Prostate gland (tissue), 2 donors: Measurements from ENCODE around the gene COL5A1. TPM values are rescaled to one million over a fixed set of nuclear protein-coding genes. Genes with fewer than 3 reads are reported as not detected.

Source experiments
- DNase-seq: peaks from one replicate; pipeline ENCODE4 v3.0.0-alpha.2; 2019; ENCODE audit warnings: low spot score
- H3K27ac ChIP-seq, 2 donors: fragments of 200-600 bp; sonication (generic); 2 replicates each; pipeline ENCODE4 v1.5.1; 2017 to 2019
- H3K27me3 ChIP-seq: fragments of 200-600 bp; sonication (generic); replicated peaks from 2 replicates; pipeline ENCODE4 v1.5.1; 2019; ENCODE audit not compliant: insufficient read depth
- H3K36me3 ChIP-seq, 2 donors: fragments of 200-600 bp; sonication (generic); 1 replicate in 1 of 2; 2 replicates in 1 of 2; pipeline versions ENCODE4 v1.5.1 to v1.8.1; 2017 to 2019
- H3K4me1 ChIP-seq: fragments of 200-600 bp; sonication (generic); replicated peaks from 2 replicates; pipeline ENCODE4 v1.5.1; 2019
- H3K4me3 ChIP-seq, 2 donors: fragments of 200-600 bp; sonication (generic); 2 replicates each; pipeline ENCODE4 v1.5.1; 2017 to 2019
- H3K9me3 ChIP-seq: fragments of 200-600 bp; sonication (generic); 2 replicates; pipeline ENCODE4 v1.5.1; 2017
- POLR2A ChIP-seq: fragments of 450-650 bp; IDR thresholded peaks from one replicate; pipeline ENCODE4 v1.6.1; 2016; ENCODE audit warnings: antibody characterized with exemption, mild to moderate bottlenecking
- POLR2AphosphoS5 ChIP-seq: sonication (generic); formaldehyde crosslinking; IDR thresholded peaks from one replicate; pipeline ENCODE4 v1.6.1; 2017; ENCODE audit warnings: antibody characterized with exemption
- WGBS: methylation state at CpG from one replicate; pipeline ENCODE4 v1.1.5; 2018; 5-methylcytosine and 5-hydroxymethylcytosine counted together
- intact Hi-C: fragments of 100-400 bp; cut with DNase I; formaldehyde crosslinking; loops from one replicate; pipeline ENCODE4 v1.14.2; 2022
- total RNA-seq, 2 donors: library from RNA; depleted of rRNA; stranded (reverse); fragments of >200 nt; gene quantifications; one replicate each; pipeline ENCODE4 v1.1.0, GENCODE V29; 2016
- TF ChIP-seq, protein P1 (sequence below), 4 experiments: fragments of 200-600 bp in 2 of 4; fragments of 450-650 bp in 2 of 4; sonication (generic) in 2 of 4; IDR thresholded peaks; 1 replicate in 3 of 4; 2 replicates in 1 of 4; pipeline ENCODE4 v1.5.1; 2016 to 2019; ENCODE audit warnings: antibody characterized with exemption in 4 of 4, mild to moderate bottlenecking in 2 of 4, moderate library complexity in 2 of 4

The COL5A1 gene
- total RNA-seq, 2 donors from 2014 or later, result 16.9 to 36.0 TPM

DNA sequence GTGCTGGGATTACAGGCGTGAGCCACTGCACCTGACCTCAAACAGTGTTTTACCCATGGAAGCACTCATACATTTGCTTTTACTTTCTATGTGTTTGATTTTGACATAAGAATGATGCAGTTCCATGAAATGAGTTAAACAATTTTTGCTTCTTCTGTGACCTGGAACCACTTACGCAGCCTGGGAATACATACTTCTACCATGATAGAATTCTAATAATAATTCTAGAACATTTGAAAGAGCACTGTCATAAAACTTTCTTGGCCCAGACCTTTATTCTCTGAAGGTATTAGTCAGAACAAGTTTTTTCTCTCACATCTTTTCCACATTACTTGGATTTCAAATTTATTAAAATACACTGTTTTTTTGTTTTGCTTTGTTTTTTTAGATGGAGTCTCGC lies 25.3 kb upstream of the COL5A1 start:
- H3K4me1 ChIP-seq, result no peaks in the 10 kb centered on the region
- H3K9me3 ChIP-seq, result no peaks in the 10 kb centered on the region
- no peak for DNase-seq
- intact Hi-C loops, result no loop called here
- H3K4me3 ChIP-seq, result no peak overlapping the region
- 74% methylated on average over 3 of the region's 3 CpGs for WGBS
- H3K27ac ChIP-seq, result no peak overlapping the region
- TF ChIP-seq POLR2AphosphoS5 (no peak), POLR2A (no peak)
- TF ChIP-seq, protein P1, sequence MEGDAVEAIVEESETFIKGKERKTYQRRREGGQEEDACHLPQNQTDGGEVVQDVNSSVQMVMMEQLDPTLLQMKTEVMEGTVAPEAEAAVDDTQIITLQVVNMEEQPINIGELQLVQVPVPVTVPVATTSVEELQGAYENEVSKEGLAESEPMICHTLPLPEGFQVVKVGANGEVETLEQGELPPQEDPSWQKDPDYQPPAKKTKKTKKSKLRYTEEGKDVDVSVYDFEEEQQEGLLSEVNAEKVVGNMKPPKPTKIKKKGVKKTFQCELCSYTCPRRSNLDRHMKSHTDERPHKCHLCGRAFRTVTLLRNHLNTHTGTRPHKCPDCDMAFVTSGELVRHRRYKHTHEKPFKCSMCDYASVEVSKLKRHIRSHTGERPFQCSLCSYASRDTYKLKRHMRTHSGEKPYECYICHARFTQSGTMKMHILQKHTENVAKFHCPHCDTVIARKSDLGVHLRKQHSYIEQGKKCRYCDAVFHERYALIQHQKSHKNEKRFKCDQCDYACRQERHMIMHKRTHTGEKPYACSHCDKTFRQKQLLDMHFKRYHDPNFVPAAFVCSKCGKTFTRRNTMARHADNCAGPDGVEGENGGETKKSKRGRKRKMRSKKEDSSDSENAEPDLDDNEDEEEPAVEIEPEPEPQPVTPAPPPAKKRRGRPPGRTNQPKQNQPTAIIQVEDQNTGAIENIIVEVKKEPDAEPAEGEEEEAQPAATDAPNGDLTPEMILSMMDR (IDR thresholded peaks at IDR 0.05), result no peak
- no peaks in the 10 kb centered on the region for H3K27me3 ChIP-seq
- H3K36me3 ChIP-seq, result no peaks in the 10 kb centered on the region

DNA sequence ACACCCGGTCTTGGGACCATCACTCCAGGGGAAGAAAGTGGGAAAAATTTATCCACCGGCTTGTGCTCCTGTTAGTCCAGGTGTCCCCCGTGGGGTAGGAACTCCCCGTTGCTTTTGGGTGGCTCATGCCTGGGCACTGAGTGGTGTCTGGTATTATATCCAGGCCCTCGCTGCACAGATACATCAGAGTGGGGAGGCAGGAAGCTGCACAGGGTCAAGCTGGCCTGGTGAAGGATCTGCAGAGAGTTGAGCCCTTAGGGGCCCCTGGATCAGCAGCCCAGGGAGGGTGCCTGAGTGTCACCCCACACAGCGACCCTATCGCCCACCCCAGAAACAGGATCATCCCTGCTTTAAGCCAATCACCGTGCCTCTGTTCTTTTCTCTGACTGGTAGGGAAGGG lies 24.4 kb upstream of the COL5A1 start:
- DNase-seq, result no peak
- intact Hi-C loops, result no loop called here
- Histone ChIP-seq H3K27ac (no peak overlapping the region), H3K36me3 (no peaks in the 10 kb centered on the region), H3K4me1 (no peaks in the 10 kb centered on the region), H3K27me3 (no peaks in the 10 kb centered on the region), H3K4me3 (no peak overlapping the region), H3K9me3 (no peaks in the 10 kb centered on the region)
- no peak for TF ChIP-seq POLR2A
- TF ChIP-seq, protein P1 (IDR thresholded peaks at IDR 0.05), result no peak
- WGBS, result 95% methylated on average over 8 of the region's 8 CpGs

DNA sequence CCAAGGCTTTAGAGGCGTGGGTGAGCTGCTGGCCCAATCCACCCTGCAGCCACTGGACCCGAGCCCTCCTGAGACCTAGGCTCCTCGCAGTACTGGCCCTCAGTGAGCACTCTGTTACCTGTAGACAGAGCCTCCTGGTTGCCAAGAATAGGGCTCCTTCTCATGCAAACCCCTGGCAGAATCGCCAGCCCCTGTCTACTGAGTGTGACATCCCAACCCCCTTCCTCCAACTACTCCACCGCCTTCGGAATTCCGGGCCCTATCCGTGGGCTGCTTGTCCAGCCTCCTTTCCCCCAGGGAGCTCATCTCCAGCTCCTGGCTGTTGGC lies 23.8 kb upstream of the COL5A1 start:
- 74% methylated on average over 8 of the region's 8 CpGs for WGBS
- Histone ChIP-seq H3K27ac (no peak overlapping the region), H3K4me1 (no peaks in the 10 kb centered on the region), H3K36me3 (no peaks in the 10 kb centered on the region), H3K9me3 (no peaks in the 10 kb centered on the region), H3K4me3 (no peak overlapping the region), H3K27me3 (no peaks in the 10 kb centered on the region)
- TF ChIP-seq, protein P1 (IDR thresholded peaks at IDR 0.05), result no peak
- TF ChIP-seq POLR2A (no peak), POLR2AphosphoS5 (no peak)
- intact Hi-C loops, result no loop called here
- DNase-seq, result no peak

DNA sequence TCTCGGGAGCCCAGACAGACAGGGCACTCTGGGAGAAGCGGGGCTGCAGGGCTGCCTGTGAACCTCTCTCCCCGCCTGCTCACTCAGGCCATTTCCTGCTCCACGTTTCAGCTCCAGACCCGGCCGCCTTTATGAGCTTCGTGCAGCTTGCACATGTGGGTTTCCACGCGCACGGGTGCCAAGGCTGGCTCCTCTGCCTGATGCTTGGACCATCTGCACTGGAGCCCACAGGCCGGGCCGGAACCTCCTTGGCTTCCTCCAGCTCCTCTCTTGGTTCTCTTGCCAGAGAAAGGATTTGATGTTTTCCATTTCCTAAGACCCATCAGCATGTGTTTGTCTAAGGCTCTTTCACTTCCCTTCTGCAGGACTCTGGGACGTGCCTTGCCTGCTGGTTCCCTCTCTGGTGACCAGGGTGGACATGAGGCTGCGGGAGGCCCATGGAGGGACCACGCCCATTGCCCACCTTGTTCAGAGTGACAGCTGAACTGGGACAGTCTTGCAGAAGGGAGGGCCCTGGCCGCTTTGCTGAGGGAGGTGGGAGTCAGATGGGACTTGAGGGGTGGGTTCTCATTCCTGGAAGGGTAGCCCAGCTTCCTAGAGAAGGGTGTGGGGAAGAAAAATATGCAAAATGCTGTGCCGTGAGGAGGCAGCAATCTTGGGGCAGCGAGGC lies 23.3 kb upstream of the COL5A1 start:
- TF ChIP-seq, protein P1 (IDR thresholded peaks at IDR 0.05), result no peak
- no peak for TF ChIP-seq POLR2A
- TF ChIP-seq POLR2AphosphoS5, result no peak
- no peaks in the 10 kb centered on the region for H3K4me1 ChIP-seq
- no peak overlapping the region for H3K4me3 ChIP-seq
- DNase-seq, result no peak
- no peaks in the 10 kb centered on the region for H3K36me3 ChIP-seq
- no peaks in the 10 kb centered on the region for H3K27me3 ChIP-seq
- intact Hi-C loops, result no loop called here
- WGBS, result 63% methylated on average over 18 of the region's 18 CpGs
- no peak overlapping the region for H3K27ac ChIP-seq
- no peaks in the 10 kb centered on the region for H3K9me3 ChIP-seq

DNA sequence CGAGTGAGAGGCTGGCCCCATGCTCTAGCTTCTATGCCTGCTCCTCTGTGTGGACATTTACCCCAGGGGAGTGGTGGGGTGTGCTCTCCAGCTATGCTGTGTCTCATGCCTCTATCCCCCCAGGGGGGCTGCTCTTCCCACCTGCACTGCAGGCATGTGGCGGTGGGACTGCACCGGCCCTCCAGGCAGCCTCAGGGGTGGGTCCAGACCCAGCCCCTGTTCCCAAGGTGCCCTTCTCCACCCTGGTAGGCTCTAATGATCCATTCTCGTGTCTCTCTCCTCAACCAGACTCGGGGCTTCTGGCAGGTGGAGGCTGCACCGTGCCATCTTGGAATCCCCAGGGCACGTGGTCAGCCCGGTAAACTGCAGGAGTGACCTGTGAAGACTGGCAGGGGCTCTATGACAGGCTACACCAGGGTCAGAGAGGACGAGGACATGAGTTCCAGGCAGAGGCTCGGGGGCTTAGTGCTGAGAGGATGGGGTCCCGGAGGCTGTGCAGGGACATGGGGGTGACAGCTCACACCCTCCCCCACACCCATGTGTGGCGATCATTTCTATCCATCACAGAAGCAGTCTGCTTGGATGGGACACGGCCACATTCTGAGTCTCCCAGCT lies 22.7 kb upstream of the COL5A1 start:
- no peak for DNase-seq
- no peaks in the 10 kb centered on the region for H3K27me3 ChIP-seq
- intact Hi-C loops, result no loop called here
- TF ChIP-seq POLR2A (no peak), POLR2AphosphoS5 (no peak)
- TF ChIP-seq, protein P1 (IDR thresholded peaks at IDR 0.05), result no peak
- H3K9me3 ChIP-seq, result no peaks in the 10 kb centered on the region
- no peak overlapping the region for H3K4me3 ChIP-seq
- H3K4me1 ChIP-seq, result no peaks in the 10 kb centered on the region
- no peak overlapping the region for H3K27ac ChIP-seq
- WGBS, result 96% methylated on average over 13 of the region's 13 CpGs
- H3K36me3 ChIP-seq, result no peaks in the 10 kb centered on the region
